ENCODE measurements around the gene OSBPL3. TPM values are rescaled to one million over a fixed set of nuclear protein-coding genes. Genes with fewer than 3 reads are reported as not detected.

OSBPL3 gene
- total and polyA plus RNA-seq, 10 donors: 10.3 to 33.9 (median 26.8) TPM

DNA sequence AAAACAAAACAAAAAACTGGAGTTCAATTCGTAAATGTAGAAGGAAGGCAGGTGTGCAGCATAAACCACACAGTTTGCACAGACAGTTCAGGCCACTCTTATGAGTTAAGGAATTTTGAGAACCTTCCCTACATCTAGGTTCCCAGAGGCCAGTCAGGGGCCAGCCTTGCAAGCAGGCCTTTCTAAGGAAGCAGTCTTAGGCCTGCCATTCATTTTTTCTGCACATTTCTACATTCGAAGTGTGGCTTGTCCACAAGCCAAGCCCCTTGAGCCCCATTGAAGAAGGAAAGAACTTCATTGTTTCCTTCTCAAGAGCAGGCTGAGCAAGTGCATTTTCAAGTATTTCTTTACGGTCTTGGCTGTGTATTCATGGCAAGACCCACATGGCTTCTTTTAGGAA, 11.4 kb upstream of the OSBPL3 start:
- no peak overlapping the region for H3K27ac ChIP-seq
- TF ChIP-seq POLR2A (IDR thresholded peaks at IDR 0.05) (no peak), POLR2AphosphoS5 (IDR thresholded peaks at IDR 0.05) (no peak)
- TF ChIP-seq, protein P1, sequence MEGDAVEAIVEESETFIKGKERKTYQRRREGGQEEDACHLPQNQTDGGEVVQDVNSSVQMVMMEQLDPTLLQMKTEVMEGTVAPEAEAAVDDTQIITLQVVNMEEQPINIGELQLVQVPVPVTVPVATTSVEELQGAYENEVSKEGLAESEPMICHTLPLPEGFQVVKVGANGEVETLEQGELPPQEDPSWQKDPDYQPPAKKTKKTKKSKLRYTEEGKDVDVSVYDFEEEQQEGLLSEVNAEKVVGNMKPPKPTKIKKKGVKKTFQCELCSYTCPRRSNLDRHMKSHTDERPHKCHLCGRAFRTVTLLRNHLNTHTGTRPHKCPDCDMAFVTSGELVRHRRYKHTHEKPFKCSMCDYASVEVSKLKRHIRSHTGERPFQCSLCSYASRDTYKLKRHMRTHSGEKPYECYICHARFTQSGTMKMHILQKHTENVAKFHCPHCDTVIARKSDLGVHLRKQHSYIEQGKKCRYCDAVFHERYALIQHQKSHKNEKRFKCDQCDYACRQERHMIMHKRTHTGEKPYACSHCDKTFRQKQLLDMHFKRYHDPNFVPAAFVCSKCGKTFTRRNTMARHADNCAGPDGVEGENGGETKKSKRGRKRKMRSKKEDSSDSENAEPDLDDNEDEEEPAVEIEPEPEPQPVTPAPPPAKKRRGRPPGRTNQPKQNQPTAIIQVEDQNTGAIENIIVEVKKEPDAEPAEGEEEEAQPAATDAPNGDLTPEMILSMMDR (IDR thresholded peaks at IDR 0.05 in 8 of 11, conservative IDR thresholded peaks at IDR 0.05 in 3 of 11): no peak
- H3K9me3 ChIP-seq: no peaks in the 10 kb centered on the region
- H3K4me3 ChIP-seq: no peak overlapping the region
- DNase-seq: no peak
- intact Hi-C loops (cut with DNase I; ENCODE audit: low total_unique reads): no loop called here
- WGBS, 5 donors: 83 to 96% (median 88%) methylated on average over 3 of the region's 3 CpGs
- H3K27me3 ChIP-seq (replicated peaks in 1 of 7): no peaks in the 10 kb centered on the region
- no peaks in the 10 kb centered on the region for H3K4me1 ChIP-seq
- H3K36me3 ChIP-seq: no peaks in the 10 kb centered on the region

DNA sequence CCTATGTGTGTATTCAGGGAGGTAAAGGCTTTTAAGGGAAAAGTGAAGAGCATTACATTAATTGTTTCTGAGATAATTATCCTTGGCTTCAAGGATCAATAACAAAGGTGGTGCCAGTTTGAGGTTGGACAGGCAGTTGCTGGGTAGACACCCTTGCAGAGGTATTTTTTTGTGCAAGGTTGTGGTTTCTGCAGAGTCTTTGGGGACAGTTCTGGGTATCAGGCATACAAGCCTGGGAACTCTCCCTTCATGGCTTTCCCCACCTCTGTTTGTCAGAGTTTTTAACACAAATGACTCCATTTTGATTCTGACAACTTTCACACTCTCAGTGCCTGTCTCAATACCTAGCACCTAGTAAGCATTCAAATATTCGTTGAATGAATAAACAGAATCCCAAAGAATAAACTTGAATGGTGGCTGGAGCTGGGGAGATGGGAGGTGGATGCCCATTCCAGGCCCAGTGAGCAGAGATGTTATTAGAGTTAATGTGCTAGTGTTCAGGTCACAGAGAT, 7.4 kb upstream of the OSBPL3 start:
- no peak overlapping the region for H3K27ac ChIP-seq
- DNase-seq: no peak
- peaks cover 0 to 3% (median 0%) of the 10 kb centered on the region in 7 donors for H3K27me3 ChIP-seq (replicated peaks in 1 of 7)
- H3K4me1 ChIP-seq: peaks cover 0 to 5% (median 1%) of the 10 kb centered on the region in 6 donors
- 77 to 94% (median 92%) methylated on average over 1 of the region's 1 CpG for WGBS, 5 donors
- no peak overlapping the region for H3K4me3 ChIP-seq
- no peaks in the 10 kb centered on the region for H3K36me3 ChIP-seq
- no peaks in the 10 kb centered on the region for H3K9me3 ChIP-seq
- TF ChIP-seq POLR2AphosphoS5 (IDR thresholded peaks at IDR 0.05) (no peak), POLR2A (IDR thresholded peaks at IDR 0.05) (no peak)
- TF ChIP-seq, protein P1 (IDR thresholded peaks at IDR 0.05 in 8 of 11, conservative IDR thresholded peaks at IDR 0.05 in 3 of 11): no peak
- intact Hi-C loops (cut with DNase I; ENCODE audit: low total_unique reads): no loop called here

DNA sequence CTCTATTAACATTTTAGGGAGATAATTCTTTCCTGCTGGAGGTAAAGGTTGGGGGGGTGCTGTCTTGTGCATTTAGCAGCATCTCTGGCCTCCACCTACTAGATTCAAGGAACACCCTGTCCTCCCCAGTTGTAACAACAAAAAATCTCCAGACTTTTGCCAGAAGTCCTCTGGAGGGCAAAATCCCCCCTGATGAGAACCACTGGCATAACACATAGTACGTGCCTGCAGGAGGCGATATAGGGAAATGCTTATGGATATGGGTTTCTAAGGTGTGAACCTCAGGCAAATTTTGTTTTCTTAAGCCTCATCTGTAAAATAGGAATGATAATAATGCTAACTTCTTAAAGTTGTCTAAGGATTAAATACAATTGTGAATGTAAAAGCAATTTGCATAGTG, 2.9 kb upstream of the OSBPL3 start:
- no peak overlapping the region for H3K27ac ChIP-seq
- H3K36me3 ChIP-seq: no peaks in the 10 kb centered on the region
- WGBS, 5 donors: 91 to 100% (median 94%) methylated on average over 2 of the region's 2 CpGs
- peaks cover 13 to 45% (median 29%) of the 10 kb centered on the region in 6 donors for H3K4me1 ChIP-seq
- peaks cover 0 to 28% (median 0%) of the 10 kb centered on the region in 7 donors for H3K27me3 ChIP-seq (replicated peaks in 1 of 7)
- no peak for TF ChIP-seq POLR2AphosphoS5 (IDR thresholded peaks at IDR 0.05)
- TF ChIP-seq, protein P1 (IDR thresholded peaks at IDR 0.05 in 8 of 11, conservative IDR thresholded peaks at IDR 0.05 in 3 of 11): no peak
- TF ChIP-seq POLR2A (IDR thresholded peaks at IDR 0.05): no peak
- DNase-seq: no peak
- H3K9me3 ChIP-seq: no peaks in the 10 kb centered on the region
- no peak overlapping the region for H3K4me3 ChIP-seq
- intact Hi-C loops (cut with DNase I; ENCODE audit: low total_unique reads): no loop called here

DNA sequence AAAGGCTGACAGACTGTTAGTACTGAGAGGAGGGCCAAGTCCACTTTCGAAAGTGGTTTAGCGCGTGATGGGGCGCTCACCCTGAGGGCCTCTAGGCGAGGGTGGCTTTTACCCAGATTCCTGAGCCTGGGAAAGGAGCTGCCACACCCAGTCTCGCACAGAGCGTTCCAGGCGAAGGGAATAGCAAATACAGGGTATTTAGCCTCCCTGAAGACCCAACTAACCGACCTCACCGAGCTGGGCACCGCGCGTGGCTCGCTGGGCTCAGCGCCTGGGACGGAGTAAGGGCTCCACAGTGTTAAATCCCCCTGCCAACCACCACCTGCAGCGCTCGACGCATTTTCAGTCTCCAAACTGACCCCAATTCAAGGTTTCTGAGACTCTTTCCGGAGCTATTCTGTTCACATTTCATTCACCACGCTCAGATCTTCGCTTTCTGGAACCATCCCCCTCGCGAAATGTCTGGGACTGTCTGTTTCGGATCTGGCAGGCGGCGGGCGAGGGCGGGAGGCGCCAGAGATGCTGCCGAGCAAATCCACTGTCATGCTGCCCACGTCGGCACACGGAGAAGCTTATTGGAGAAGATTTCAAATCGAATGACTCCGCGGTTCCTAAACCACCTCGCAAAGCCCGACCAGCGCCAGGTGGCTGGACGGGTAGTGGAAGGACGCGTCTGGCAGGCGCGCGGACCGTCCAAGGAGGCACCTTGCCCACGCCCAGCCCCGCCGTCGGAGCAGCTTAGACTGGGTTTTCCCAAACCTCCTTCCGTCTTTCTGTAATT, 1.4 kb upstream of the OSBPL3 start:
- 1 to 3% (median 2%) methylated on average over 49 to 52 of the region's 52 CpGs for WGBS, 5 donors
- Histone ChIP-seq H3K27me3 (replicated peaks in 1 of 7) (peaks cover 0 to 28% (median 0%) of the 10 kb centered on the region in 7 donors), H3K4me1 (peaks cover 13 to 60% (median 32%) of the 10 kb centered on the region in 6 donors), H3K36me3 (no peaks in the 10 kb centered on the region), H3K27ac (peak overlapping the region in 7 of 8 donors; percentile 52 to 91 (median 88)), H3K4me3 (peak overlapping the region; percentile 59 to 85 (median 78)), H3K9me3 (no peaks in the 10 kb centered on the region)
- TF ChIP-seq POLR2A (IDR thresholded peaks at IDR 0.05) (no peak), POLR2AphosphoS5 (IDR thresholded peaks at IDR 0.05) (peak in 2 of 3 donors; percentile 39 to 43)
- TF ChIP-seq, protein P1 (IDR thresholded peaks at IDR 0.05 in 8 of 11, conservative IDR thresholded peaks at IDR 0.05 in 3 of 11): no peak
- intact Hi-C loops (cut with DNase I; ENCODE audit: low total_unique reads): no loop called here
- peak; percentile 86 for DNase-seq
